Nephron (organoid): ENCODE results near the gene RLF.
A peak's percentile ranks its signal among the peaks of the same experiment; 100 is the strongest.

ENCODE experiments used
- H3K27ac Mint-ChIP-seq, 3 experiments: 2 replicates each; pipeline ENCODE4 v1.8.0; 2020; ENCODE audit warnings: mixed read lengths in 3 of 3, mild to moderate bottlenecking in 2 of 3, moderate library complexity in 1 of 3
- H3K27me3 Mint-ChIP-seq: 2 replicates; pipeline ENCODE4 v1.8.0; 2021; ENCODE audit warnings: low read depth, mild to moderate bottlenecking, moderate library complexity, mixed read lengths
- H3K36me3 Mint-ChIP-seq: 2 replicates; pipeline ENCODE4 v1.8.0; 2020; ENCODE audit warnings: low read depth, mixed read lengths
- H3K4me1 Mint-ChIP-seq: 2 replicates; pipeline ENCODE4 v1.8.0; 2020; ENCODE audit warnings: mixed read lengths
- H3K4me3 Mint-ChIP-seq, 3 experiments: 2 replicates each; pipeline ENCODE4 v1.8.0; 2020; ENCODE audit warnings: mild to moderate bottlenecking in 3 of 3, mixed read lengths in 3 of 3, moderate library complexity in 2 of 3
- H3K9me3 Mint-ChIP-seq: 2 replicates; pipeline ENCODE4 v1.8.0; 2020; ENCODE audit warnings: mixed read lengths
- CTCF ChIP-seq, 3 experiments: fragments of 200-600 bp; sonication (generic); IDR thresholded peaks; one replicate each; pipeline ENCODE4 v1.5.0; 2021; ENCODE audit warnings: antibody characterized with exemption in 3 of 3; ENCODE audit not compliant: unreplicated experiment in 3 of 3

Gene RLF

GRCh38 chr1:40257313-40257687, 96.1 kb downstream of the RLF start:
- Mint-ChIP-seq H3K4me3 (peak overlapping the region; percentile 97 to 98 (median 97)), H3K27ac (peak overlapping the region; percentile 98 to 99 (median 98)), H3K27me3 (no peaks in the 10 kb centered on the region), H3K4me1 (peaks cover 22% of the 10 kb centered on the region), H3K9me3 (no peaks in the 10 kb centered on the region), H3K36me3 (peaks cover 17% of the 10 kb centered on the region)
- TF ChIP-seq CTCF (IDR thresholded peaks at IDR 0.05; ENCODE audit: unreplicated experiment in 3 of 3) = no peak

GRCh38 chr1:40257688-40258444, 96.7 kb downstream of the RLF start, which contains the start of gene ZMPSTE24:
Gene ZMPSTE24, plus strand, starts transcription at chr1:40258236. Its CDS starts 36 bp downstream, at chr1:40258272.
- no peaks in the 10 kb centered on the region for H3K27me3 Mint-ChIP-seq
- H3K4me1 Mint-ChIP-seq = peaks cover 22% of the 10 kb centered on the region
- peaks cover 22% of the 10 kb centered on the region for H3K36me3 Mint-ChIP-seq
- no peak for TF ChIP-seq CTCF (IDR thresholded peaks at IDR 0.05; ENCODE audit: unreplicated experiment in 3 of 3)
- H3K4me3 Mint-ChIP-seq = peak within 1 kb of the TSS; percentile 97 to 98 (median 97)
- H3K27ac Mint-ChIP-seq = peak within 1 kb of the TSS; percentile 98 to 99 (median 98)
- H3K9me3 Mint-ChIP-seq = no peaks in the 10 kb centered on the region

GRCh38 chr1:40258445-40258769, 97.2 kb downstream of the RLF start:
- peak overlapping the region; percentile 98 to 99 (median 98) for H3K27ac Mint-ChIP-seq
- H3K9me3 Mint-ChIP-seq = no peaks in the 10 kb centered on the region
- no peak for TF ChIP-seq CTCF (IDR thresholded peaks at IDR 0.05; ENCODE audit: unreplicated experiment in 3 of 3)
- H3K27me3 Mint-ChIP-seq = no peaks in the 10 kb centered on the region
- peak overlapping the region; percentile 97 to 98 (median 97) for H3K4me3 Mint-ChIP-seq
- peaks cover 27% of the 10 kb centered on the region for H3K36me3 Mint-ChIP-seq
- H3K4me1 Mint-ChIP-seq = peaks cover 22% of the 10 kb centered on the region

- Mint-ChIP-seq H3K27ac (no peak overlapping the region), H3K27me3 (no peaks in the 10 kb centered on the region), H3K4me1 (peaks cover 14% of the 10 kb centered on the region), H3K36me3 (peaks cover 46% of the 10 kb centered on the region), H3K4me3 (no peak overlapping the region), H3K9me3 (no peaks in the 10 kb centered on the region)
- TF ChIP-seq CTCF (IDR thresholded peaks at IDR 0.05; ENCODE audit: unreplicated experiment in 3 of 3) = no peak
These were observed 103.2 kb downstream of the RLF start for GRCh38 chr1:40264354-40264781.

- Mint-ChIP-seq H3K9me3 (no peaks in the 10 kb centered on the region), H3K4me3 (no peak overlapping the region), H3K27me3 (no peaks in the 10 kb centered on the region), H3K4me1 (peaks cover 7% of the 10 kb centered on the region), H3K36me3 (peaks cover 54% of the 10 kb centered on the region), H3K27ac (no peak overlapping the region)
- TF ChIP-seq CTCF (IDR thresholded peaks at IDR 0.05; ENCODE audit: unreplicated experiment in 3 of 3) = no peak
These were observed 104.1 kb downstream of the RLF start for GRCh38 chr1:40265298-40265697.

GRCh38 chr1:40265919-40266318, 104.7 kb downstream of the RLF start:
- H3K27me3 Mint-ChIP-seq = no peaks in the 10 kb centered on the region
- H3K4me3 Mint-ChIP-seq = no peak overlapping the region
- peaks cover 4% of the 10 kb centered on the region for H3K4me1 Mint-ChIP-seq
- no peak overlapping the region for H3K27ac Mint-ChIP-seq
- H3K36me3 Mint-ChIP-seq = peaks cover 54% of the 10 kb centered on the region
- no peak for TF ChIP-seq CTCF (IDR thresholded peaks at IDR 0.05; ENCODE audit: unreplicated experiment in 3 of 3)
- H3K9me3 Mint-ChIP-seq = no peaks in the 10 kb centered on the region
